Measurements from ENCODE around the gene RNF44.

Gene RNF44

GRCh38 chr5:176536902-176537553, at the start of gene RNF44:
TSS of gene RNF44 (minus strand) at chr5:176537402. CDS start at chr5:176532472, 4,930 bp downstream.
- Histone ChIP-seq H3K36me3 (replicated peaks) (no peaks in the 10 kb centered on the region), H3K27me3 (replicated peaks) (no peaks in the 10 kb centered on the region), H3K4me3 (ENCODE audit: low read depth, low read length) (peak within 1 kb of the TSS; percentile 97), H3K27ac (peak within 1 kb of the TSS; percentile 85)
- DNase-seq = peak; percentile 98
- no peak for TF ChIP-seq CTCF (IDR thresholded peaks at IDR 0.05; ENCODE audit: low read depth, low read length, missing control alignments)
- in situ Hi-C loops (cut with HindIII; ENCODE audit: low pct_ligation_motif_present, low sequenced_read_pairs) = no loop called here

GRCh38 chr5:176583076-176583475, 45.9 kb upstream of the RNF44 start:
- in situ Hi-C loops (cut with HindIII; ENCODE audit: low pct_ligation_motif_present, low sequenced_read_pairs) = no loop called here

GRCh38 chr5:176581361-176581760, 44.2 kb upstream of the RNF44 start:
- in situ Hi-C loops (cut with HindIII; ENCODE audit: low pct_ligation_motif_present, low sequenced_read_pairs) = no loop called here
- H3K36me3 ChIP-seq (replicated peaks) = no peaks in the 10 kb centered on the region
- TF ChIP-seq CTCF (IDR thresholded peaks at IDR 0.05; ENCODE audit: low read depth, low read length, missing control alignments) = no peak

More at GRCh38 chr5:176583076-176583475, 45.9 kb upstream of the RNF44 start:
- no peak for DNase-seq
- H3K36me3 ChIP-seq (replicated peaks) = no peaks in the 10 kb centered on the region
- H3K27me3 ChIP-seq (replicated peaks) = no peaks in the 10 kb centered on the region
- no peak overlapping the region for H3K4me3 ChIP-seq (ENCODE audit: low read depth, low read length)
- TF ChIP-seq CTCF (IDR thresholded peaks at IDR 0.05; ENCODE audit: low read depth, low read length, missing control alignments) = no peak
- H3K27ac ChIP-seq = no peak overlapping the region

GRCh38 chr5:176579323-176579722, 42.1 kb upstream of the RNF44 start:
- H3K36me3 ChIP-seq (replicated peaks) = no peaks in the 10 kb centered on the region
- in situ Hi-C loops (cut with HindIII; ENCODE audit: low pct_ligation_motif_present, low sequenced_read_pairs) = no loop called here
- H3K27ac ChIP-seq = no peak overlapping the region
- no peak for DNase-seq
- H3K4me3 ChIP-seq (ENCODE audit: low read depth, low read length) = no peak overlapping the region
- no peaks in the 10 kb centered on the region for H3K27me3 ChIP-seq (replicated peaks)
- no peak for TF ChIP-seq CTCF (IDR thresholded peaks at IDR 0.05; ENCODE audit: low read depth, low read length, missing control alignments)

More at GRCh38 chr5:176581361-176581760, 44.2 kb upstream of the RNF44 start:
- Histone ChIP-seq H3K27ac (no peak overlapping the region), H3K27me3 (replicated peaks) (no peaks in the 10 kb centered on the region), H3K4me3 (ENCODE audit: low read depth, low read length) (no peak overlapping the region)
- DNase-seq = no peak

GRCh38 chr5:176578391-176578808, 41.2 kb upstream of the RNF44 start:
- no peaks in the 10 kb centered on the region for H3K27me3 ChIP-seq (replicated peaks)
- no peak for DNase-seq
- in situ Hi-C loops (cut with HindIII; ENCODE audit: low pct_ligation_motif_present, low sequenced_read_pairs) = no loop called here

More at GRCh38 chr5:176578391-176578808, 41.2 kb upstream of the RNF44 start:
- Histone ChIP-seq H3K36me3 (replicated peaks) (no peaks in the 10 kb centered on the region), H3K27ac (no peak overlapping the region), H3K4me3 (ENCODE audit: low read depth, low read length) (no peak overlapping the region)
- peak; percentile 72 for TF ChIP-seq CTCF (IDR thresholded peaks at IDR 0.05; ENCODE audit: low read depth, low read length, missing control alignments)
